GM12878 (cell line): ENCODE data around the gene PSMD3. TPM values are rescaled to one million over a fixed set of nuclear protein-coding genes. Genes with fewer than 3 reads are reported as not detected.

Experiments
- ATAC-seq: fragments of 200-7000 bp; cut with Tn5 transposase; 3 replicates; pipeline ENCODE4 v1.9.1; 2020; ENCODE audit warnings: mild to moderate bottlenecking, moderate library complexity
- BruUV-seq: library from RNA; stranded (reverse); fragments of 400-500 nt; replicated peaks from 2 replicates; lab custom pipeline; 2021; lab: Mats Ljungman, UMichigan
- CTCF ChIA-PET: fragments of 300-600 bp; sonication (Branson Sonifier 250); formaldehyde crosslinking; extraction: SDS; loops from one replicate; lab custom pipeline; 2021; ENCODE audit warnings: inconsistent platforms; lab: Yijun Ruan, JAX
- POLR2A ChIA-PET: fragments of 350-600 bp; formaldehyde crosslinking; extraction: SDS; loops from one replicate; lab custom pipeline; 2021; ENCODE audit warnings: inconsistent platforms; lab: Charles Lee
- RAD21 ChIA-PET: fragments of 300-600 bp; sonication (Branson Sonifier 250); formaldehyde crosslinking; loops from one replicate; lab custom pipeline; 2023; ENCODE audit warnings: antibody characterized with exemption; ENCODE audit not compliant: unreplicated experiment; lab: Charles Lee
- SMC1A ChIA-PET: fragments of 300-600 bp; sonication (Branson Sonifier 250); formaldehyde crosslinking; loops from one replicate; lab custom pipeline; 2023; ENCODE audit not compliant: unreplicated experiment, uncharacterized antibody; lab: Charles Lee
- DNase-seq: peaks from one replicate; pipeline ENCODE4 v3.0.0-alpha.2; 2011; ENCODE audit warnings: low read depth, low spot score
- FAIRE-seq: peaks from 3 replicates; lab custom pipeline; 2011; peaks lifted over from hg19 to GRCh38; lab: Jason Lieb, UNC
- H2AFZ ChIP-seq: 2 replicates; pipeline ENCODE4 v1.6.0; 2011; ENCODE audit warnings: low read depth, low read length, control low read depth; ENCODE audit not compliant: control insufficient read depth
- H3K27ac ChIP-seq: 2 replicates; pipeline ENCODE4 v1.5.1; 2011; ENCODE audit warnings: control low read depth; ENCODE audit not compliant: control insufficient read depth, insufficient read depth
- H3K27me3 ChIP-seq, 2 experiments: replicated peaks in 1 of 2; 2 replicates each; pipeline versions ENCODE4 v1.6.0 to v1.6.1; 2011; ENCODE audit warnings: low read length in 1 of 2; ENCODE audit not compliant: control insufficient read depth in 2 of 2, insufficient read depth in 2 of 2
- H3K36me3 ChIP-seq, 2 experiments: 2 replicates each; pipeline ENCODE4 v1.5.1; 2011; ENCODE audit warnings: low read length in 1 of 2; ENCODE audit not compliant: control insufficient read depth in 2 of 2, insufficient read depth in 2 of 2
- H3K4me1 ChIP-seq: 2 replicates; pipeline ENCODE4 v1.6.1; 2011; ENCODE audit warnings: mild to moderate bottlenecking, low read length, moderate library complexity, mixed read lengths; ENCODE audit not compliant: control insufficient read depth, insufficient read depth
- H3K4me2 ChIP-seq: 2 replicates; pipeline ENCODE4 v1.6.0; 2011; ENCODE audit warnings: control low read depth; ENCODE audit not compliant: control insufficient read depth, insufficient read depth
- H3K4me3 ChIP-seq: fragments of 200-600 bp; sonication (generic); 2 replicates; pipeline ENCODE4 v1.5.1; 2016
- H3K79me2 ChIP-seq: 2 replicates; pipeline ENCODE4 v1.6.0; 2011; ENCODE audit warnings: low read length; ENCODE audit not compliant: control insufficient read depth, insufficient read depth
- H3K9ac ChIP-seq: 2 replicates; pipeline ENCODE4 v1.8.0; 2011; ENCODE audit warnings: low read length, control low read depth, mixed read lengths; ENCODE audit not compliant: control insufficient read depth, insufficient read depth
- H3K9me3 ChIP-seq: replicated peaks from 3 replicates; pipeline ENCODE4 v1.5.1; 2011; ENCODE audit warnings: mild to moderate bottlenecking, low read length; ENCODE audit not compliant: control insufficient read depth, insufficient read depth
- H4K20me1 ChIP-seq: 2 replicates; pipeline ENCODE4 v1.6.0; 2011; ENCODE audit not compliant: control insufficient read depth, insufficient read depth
- IRF4 ChIP-seq: IDR thresholded peaks from 2 replicates; pipeline ENCODE4 v1.6.1; 2011; ENCODE audit warnings: low read depth, low read length
- KDM1A ChIP-seq: fragments of 200-600 bp; sonication (generic); IDR thresholded peaks from 2 replicates; pipeline ENCODE4 v1.6.1; 2016; ENCODE audit warnings: borderline replicate concordance
- MTA3 ChIP-seq: IDR thresholded peaks from 2 replicates; pipeline ENCODE4 v1.6.1; 2012; ENCODE audit warnings: low read length, inconsistent platforms, borderline replicate concordance
- POLR2AphosphoS2 ChIP-seq: IDR thresholded peaks from 2 replicates; pipeline ENCODE4 v1.6.1; 2011; ENCODE audit warnings: low read depth, mild to moderate bottlenecking, low read length, improper control_type of control experiment, moderate library complexity
- RAD51 ChIP-seq: fragments of 450-650 bp; IDR thresholded peaks from 2 replicates; pipeline ENCODE4 v1.6.1; 2016; ENCODE audit warnings: moderate library complexity, mild to moderate bottlenecking, inconsistent platforms
- RCOR1 ChIP-seq: conservative IDR thresholded peaks from 2 replicates; pipeline ENCODE4 v1.6.1; 2012; ENCODE audit warnings: low read depth, low read length, improper control_type of control experiment
- RFX5 ChIP-seq: IDR thresholded peaks from 2 replicates; pipeline ENCODE4 v1.6.1; 2011; ENCODE audit warnings: low read depth, low read length, improper control_type of control experiment
- STAT3 ChIP-seq: IDR thresholded peaks from 2 replicates; pipeline ENCODE4 v1.6.1; 2011; ENCODE audit warnings: low read depth, low read length, improper control_type of control experiment
- SUPT20H ChIP-seq: IDR thresholded peaks from 2 replicates; pipeline ENCODE4 v1.6.1; 2011; ENCODE audit warnings: low read depth, mild to moderate bottlenecking, low read length, moderate library complexity, borderline replicate concordance; ENCODE audit not compliant: control insufficient read depth
- SUZ12 ChIP-seq: fragments of 200-600 bp; sonication (generic); IDR thresholded peaks from one replicate; pipeline ENCODE4 v1.6.1; 2018; ENCODE audit warnings: antibody characterized with exemption, mild to moderate bottlenecking; ENCODE audit not compliant: unreplicated experiment
- ZNF274 ChIP-seq: IDR thresholded peaks from one replicate; pipeline ENCODE4 v1.8.0; 2011; ENCODE audit not compliant: insufficient read length, insufficient read depth
- WGBS: methylation state at CpG from one replicate; pipeline ENCODE4 v1.1.6; 2016; ENCODE audit warnings: low lambda C conversion rate; ENCODE audit not compliant: insufficient replicate concordance, insufficient coverage; ENCODE audit errors: missing lambda C conversion rate; 5-methylcytosine and 5-hydroxymethylcytosine counted together
- in situ Hi-C: fragments of 300-500 bp; cut with MboI; formaldehyde crosslinking; loops from 9 replicates; pipeline ENCODE4 v1.14.3; 2018; ENCODE audit warnings: mixed read lengths
- intact Hi-C: fragments of 100-400 bp; cut with micrococcal nuclease; formaldehyde crosslinking; loops from one replicate; pipeline ENCODE4 v1.14.2; 2022; ENCODE audit not compliant: unreplicated experiment
- polyA plus RNA-seq, 11 experiments: library from polyadenylated mRNA; depleted of rRNA in 4 of 11; unstranded in 6 of 11; stranded (reverse) in 5 of 11; fragments of >200 nt; fragmentation: Nextera tagmentation in 4 of 11; fragmentation: Illumina TruSeq in 1 of 11; extraction: Ambion mirVana in 4 of 11; extraction: Trizol in 1 of 11; gene quantifications; 1 replicate in 1 of 11; 2 replicates in 10 of 11; pipeline versions ENCODE4 v1.2.1 to v1.2.3, GENCODE V29; 2011 to 2016; ENCODE audit warnings: inconsistent platforms in 2 of 11, missing spikeins in 2 of 11, low read depth in 1 of 11
- total RNA-seq, 4 experiments: library from RNA; depleted of rRNA in 3 of 4; stranded (reverse); fragments of >200 nt in 3 of 4; fragmentation: Illumina TruSeq in 1 of 4; extraction: Trizol in 1 of 4; gene quantifications; 2 replicates each; pipeline versions ENCODE4 v1.2.1 to v1.2.3, GENCODE V29; 2013 to 2021
- TF ChIP-seq, protein P1 (sequence below): IDR thresholded peaks from 2 replicates; pipeline ENCODE4 v1.6.1; 2011; ENCODE audit warnings: low read depth, mild to moderate bottlenecking, low read length, moderate library complexity, borderline replicate concordance; ENCODE audit errors: extremely low read depth
- TF ChIP-seq, protein P2 (sequence below): fragments of 450-650 bp; IDR thresholded peaks from 2 replicates; pipeline ENCODE4 v1.6.1; 2018; ENCODE audit warnings: mild to moderate bottlenecking, low read depth, moderate library complexity; ENCODE audit not compliant: partially characterized antibody
- TF ChIP-seq, protein P3 (sequence below): fragments of 450-650 bp; formaldehyde crosslinking; IDR thresholded peaks from 2 replicates; pipeline ENCODE4 v1.4.0; 2020; ENCODE audit warnings: mild to moderate bottlenecking, moderate library complexity

The PSMD3 gene
- total and polyA plus RNA-seq, 10 of the 15 experiments (the other 5 are each of a cell fraction or from before 2014, with no cell fraction given) = 2.2 to 192 (median 129) TPM

- Histone ChIP-seq H3K27ac (no peak overlapping the region), H4K20me1 (no peaks in the 10 kb centered on the region), H3K79me2 (no peaks in the 10 kb centered on the region), H2AFZ (no peak overlapping the region), H3K4me2 (no peak overlapping the region), H3K9ac (no peak overlapping the region), H3K4me1 (no peaks in the 10 kb centered on the region), H3K9me3 (no peaks in the 10 kb centered on the region), H3K4me3 (no peak overlapping the region), H3K27me3 (no peaks in the 10 kb centered on the region), H3K36me3 (peaks cover 12 to 17% of the 10 kb centered on the region in 2 experiments; a peak in 3 of 4 replicates)
- BruUV-seq = no TSS peak
- FAIRE-seq (no peak), DNase-seq (no peak), ATAC-seq (no peak)
- ChIA-PET SMC1A (no interaction called here), RAD21 (no interaction called here), POLR2A (no interaction called here), CTCF (interaction anchor here (1.0 kb wide), 2 partner anchors 10 to 89 kb away, joined by 3 read pairs; no protein-coding TSS in a partner anchor)
- WGBS = 91% methylated on average over 18 of the region's 19 CpGs
- TF ChIP-seq SUPT20H (no peak), RFX5 (no peak), IRF4 (no peak), POLR2AphosphoS2 (no peak), MTA3 (no peak), RCOR1 (no peak), STAT3 (no peak), KDM1A (no peak), SUZ12 (no peak), RAD51 (no peak), ZNF274 (no peak)
- TF ChIP-seq, protein P1, sequence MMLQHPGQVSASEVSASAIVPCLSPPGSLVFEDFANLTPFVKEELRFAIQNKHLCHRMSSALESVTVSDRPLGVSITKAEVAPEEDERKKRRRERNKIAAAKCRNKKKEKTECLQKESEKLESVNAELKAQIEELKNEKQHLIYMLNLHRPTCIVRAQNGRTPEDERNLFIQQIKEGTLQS = no peak
- TF ChIP-seq, protein P2, sequence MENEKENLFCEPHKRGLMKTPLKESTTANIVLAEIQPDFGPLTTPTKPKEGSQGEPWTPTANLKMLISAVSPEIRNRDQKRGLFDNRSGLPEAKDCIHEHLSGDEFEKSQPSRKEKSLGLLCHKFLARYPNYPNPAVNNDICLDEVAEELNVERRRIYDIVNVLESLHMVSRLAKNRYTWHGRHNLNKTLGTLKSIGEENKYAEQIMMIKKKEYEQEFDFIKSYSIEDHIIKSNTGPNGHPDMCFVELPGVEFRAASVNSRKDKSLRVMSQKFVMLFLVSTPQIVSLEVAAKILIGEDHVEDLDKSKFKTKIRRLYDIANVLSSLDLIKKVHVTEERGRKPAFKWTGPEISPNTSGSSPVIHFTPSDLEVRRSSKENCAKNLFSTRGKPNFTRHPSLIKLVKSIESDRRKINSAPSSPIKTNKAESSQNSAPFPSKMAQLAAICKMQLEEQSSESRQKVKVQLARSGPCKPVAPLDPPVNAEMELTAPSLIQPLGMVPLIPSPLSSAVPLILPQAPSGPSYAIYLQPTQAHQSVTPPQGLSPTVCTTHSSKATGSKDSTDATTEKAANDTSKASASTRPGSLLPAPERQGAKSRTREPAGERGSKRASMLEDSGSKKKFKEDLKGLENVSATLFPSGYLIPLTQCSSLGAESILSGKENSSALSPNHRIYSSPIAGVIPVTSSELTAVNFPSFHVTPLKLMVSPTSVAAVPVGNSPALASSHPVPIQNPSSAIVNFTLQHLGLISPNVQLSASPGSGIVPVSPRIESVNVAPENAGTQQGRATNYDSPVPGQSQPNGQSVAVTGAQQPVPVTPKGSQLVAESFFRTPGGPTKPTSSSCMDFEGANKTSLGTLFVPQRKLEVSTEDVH = no peak
- TF ChIP-seq, protein P3, sequence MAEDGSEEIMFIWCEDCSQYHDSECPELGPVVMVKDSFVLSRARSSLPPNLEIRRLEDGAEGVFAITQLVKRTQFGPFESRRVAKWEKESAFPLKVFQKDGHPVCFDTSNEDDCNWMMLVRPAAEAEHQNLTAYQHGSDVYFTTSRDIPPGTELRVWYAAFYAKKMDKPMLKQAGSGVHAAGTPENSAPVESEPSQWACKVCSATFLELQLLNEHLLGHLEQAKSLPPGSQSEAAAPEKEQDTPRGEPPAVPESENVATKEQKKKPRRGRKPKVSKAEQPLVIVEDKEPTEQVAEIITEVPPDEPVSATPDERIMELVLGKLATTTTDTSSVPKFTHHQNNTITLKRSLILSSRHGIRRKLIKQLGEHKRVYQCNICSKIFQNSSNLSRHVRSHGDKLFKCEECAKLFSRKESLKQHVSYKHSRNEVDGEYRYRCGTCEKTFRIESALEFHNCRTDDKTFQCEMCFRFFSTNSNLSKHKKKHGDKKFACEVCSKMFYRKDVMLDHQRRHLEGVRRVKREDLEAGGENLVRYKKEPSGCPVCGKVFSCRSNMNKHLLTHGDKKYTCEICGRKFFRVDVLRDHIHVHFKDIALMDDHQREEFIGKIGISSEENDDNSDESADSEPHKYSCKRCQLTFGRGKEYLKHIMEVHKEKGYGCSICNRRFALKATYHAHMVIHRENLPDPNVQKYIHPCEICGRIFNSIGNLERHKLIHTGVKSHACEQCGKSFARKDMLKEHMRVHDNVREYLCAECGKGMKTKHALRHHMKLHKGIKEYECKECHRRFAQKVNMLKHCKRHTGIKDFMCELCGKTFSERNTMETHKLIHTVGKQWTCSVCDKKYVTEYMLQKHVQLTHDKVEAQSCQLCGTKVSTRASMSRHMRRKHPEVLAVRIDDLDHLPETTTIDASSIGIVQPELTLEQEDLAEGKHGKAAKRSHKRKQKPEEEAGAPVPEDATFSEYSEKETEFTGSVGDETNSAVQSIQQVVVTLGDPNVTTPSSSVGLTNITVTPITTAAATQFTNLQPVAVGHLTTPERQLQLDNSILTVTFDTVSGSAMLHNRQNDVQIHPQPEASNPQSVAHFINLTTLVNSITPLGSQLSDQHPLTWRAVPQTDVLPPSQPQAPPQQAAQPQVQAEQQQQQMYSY (CRISPR knock-in tag) = no peak
- in situ Hi-C loops (loop anchor here (25.0 kb wide), 1 partner anchor 264 kb away; the partner anchor contains the start of gene CDC6), intact Hi-C loops (no loop called here)
These were observed 42.4 kb downstream of the PSMD3 start for GRCh38 chr17:40022961-40023541.
